Mucosa of gallbladder (tissue), 1 donor: ENCODE data around the gene COBLL1. TPM values are rescaled to one million over a fixed set of nuclear protein-coding genes. Genes with fewer than 3 reads are reported as not detected.
"Not testable (repeated sequence)": the region's sequence is repeated elsewhere in the genome, so short reads cannot be mapped to it uniquely, and the experiment has no call there.

Experiments used
- DNase-seq: peaks from one replicate; pipeline ENCODE4 v3.0.0-alpha.2; 2020; ENCODE audit warnings: low spot score
- total RNA-seq: library from RNA; stranded (reverse); gene quantifications from one replicate; pipeline ENCODE4 v1.2.1, GENCODE V29; 2021
- donor health status: DM: no; HTN: no; CAD: no.

The COBLL1 gene
- 52.9 TPM for total RNA-seq

GRCh38 chr2:164841719-164842623, at the start of gene COBLL1:
Gene COBLL1 (minus strand): TSS chr2:164841823. CDS start chr2:164841196, 627 bp downstream.
- peak; percentile 82 for DNase-seq

GRCh38 chr2:164890544-164890943, 48.9 kb upstream of the COBLL1 start:
- DNase-seq: no peak

- DNase-seq: no peak
Observed at GRCh38 chr2:164888592-164888991, 47.0 kb upstream of the COBLL1 start.

GRCh38 chr2:164887434-164888144, 46.0 kb upstream of the COBLL1 start:
- DNase-seq: no peak

- no peak for DNase-seq
Observed at GRCh38 chr2:164882276-164882675, 40.7 kb upstream of the COBLL1 start.

GRCh38 chr2:164881524-164881923, 39.9 kb upstream of the COBLL1 start:
- no peak for DNase-seq

GRCh38 chr2:164879901-164880535, 38.4 kb upstream of the COBLL1 start:
- DNase-seq: no peak

GRCh38 chr2:164877927-164878326, 36.3 kb upstream of the COBLL1 start:
- no peak for DNase-seq

GRCh38 chr2:164877169-164877568, 35.5 kb upstream of the COBLL1 start:
- DNase-seq: no peak

- DNase-seq: no peak
Observed at GRCh38 chr2:164875334-164876205, 33.9 kb upstream of the COBLL1 start.

GRCh38 chr2:164873210-164873908, 31.7 kb upstream of the COBLL1 start:
- DNase-seq: no peak

- no peak for DNase-seq
Observed at GRCh38 chr2:164871404-164871803, 29.8 kb upstream of the COBLL1 start.

- DNase-seq: no peak
Observed at GRCh38 chr2:164869420-164869772, 27.8 kb upstream of the COBLL1 start.

- no peak for DNase-seq
Observed at GRCh38 chr2:164868563-164869419, 27.2 kb upstream of the COBLL1 start.

GRCh38 chr2:164867779-164868397, 26.3 kb upstream of the COBLL1 start:
- DNase-seq: no peak

- DNase-seq: not testable (repeated sequence)
Observed at GRCh38 chr2:164866381-164866780, 24.8 kb upstream of the COBLL1 start.

GRCh38 chr2:164860694-164861042, 19.0 kb upstream of the COBLL1 start:
- DNase-seq: no peak

GRCh38 chr2:164859906-164860693, 18.5 kb upstream of the COBLL1 start:
- not testable (repeated sequence) for DNase-seq
